HCT116 (cell line): ENCODE data around the gene OSBP2. TPM values are rescaled to one million over a fixed set of nuclear protein-coding genes. Genes with fewer than 3 reads are reported as not detected.

Source experiments
- ATAC-seq: fragments of 200-7000 bp; cut with Tn5 transposase; 2 replicates; pipeline ENCODE4 v1.9.1; 2020; ENCODE audit warnings: mild to moderate bottlenecking, moderate library complexity
- BruUV-seq: library from RNA; stranded (reverse); fragments of 400-500 nt; replicated peaks from 2 replicates; lab custom pipeline; 2021; lab: Mats Ljungman, UMichigan
- CTCF ChIA-PET: fragments of 300-600 bp; sonication (Branson Sonifier 250); formaldehyde crosslinking; loops from one replicate; lab custom pipeline; 2021; ENCODE audit warnings: antibody characterized with exemption; lab: Charles Lee
- POLR2A ChIA-PET: fragments of 300-600, 350-600 bp; sonication (Branson Sonifier 250); formaldehyde crosslinking; loops from one replicate; lab custom pipeline; 2021; ENCODE audit warnings: antibody characterized with exemption; lab: Charles Lee
- RAD21 ChIA-PET, 2 experiments: fragments of 300-600 bp; sonication (Branson Sonifier 250); formaldehyde crosslinking; loops; one replicate each; lab custom pipeline; 2023; ENCODE audit warnings: low total read pairs in 2 of 2; ENCODE audit not compliant: uncharacterized antibody in 2 of 2, unreplicated experiment in 2 of 2, low non-redundant PET in 1 of 2; lab: Charles Lee
- DNase-seq: peaks from one replicate; pipeline ENCODE4 v3.0.0-alpha.2; 2010; ENCODE audit warnings: low read depth, low spot score
- H2AFZ ChIP-seq: fragments of 200-600 bp; shearing (Covaris generic), sonication (generic); 2 replicates; pipeline ENCODE4 v1.6.1; 2017; ENCODE audit warnings: low read depth, mixed run types, mixed read lengths, antibody characterized with exemption, low read length; ENCODE audit not compliant: poor library complexity, severe bottlenecking
- H3K27ac ChIP-seq: 2 replicates; pipeline ENCODE4 v1.5.1; 2012; ENCODE audit warnings: low read depth, low read length
- H3K27me3 ChIP-seq: fragments of 200-600 bp; sonication (generic); 2 replicates; pipeline ENCODE4 v1.6.1; 2016; ENCODE audit warnings: mixed run types, low read length, mixed read lengths; ENCODE audit not compliant: insufficient read depth
- H3K36me3 ChIP-seq, 2 experiments: fragments of 200-500 bp in 1 of 2; fragments of 200-600 bp in 1 of 2; sonication (Bioruptor generic) in 1 of 2; sonication (generic) in 1 of 2; 2 replicates each; pipeline versions ENCODE4 v1.5.1 to v1.6.1; 2014 to 2016; ENCODE audit warnings: low read length in 2 of 2, inconsistent platforms in 1 of 2, mixed read lengths in 1 of 2, mixed run types in 1 of 2; ENCODE audit not compliant: insufficient read depth in 2 of 2, control insufficient read depth in 1 of 2
- H3K4me1 ChIP-seq, 2 experiments: fragments of 200-600 bp in 1 of 2; sonication (generic) in 1 of 2; 2 replicates each; pipeline versions ENCODE4 v1.5.1 to v1.6.1; 2012 to 2017; ENCODE audit warnings: low read length in 2 of 2, inconsistent platforms in 1 of 2, mild to moderate bottlenecking in 1 of 2, mixed read lengths in 1 of 2, mixed run types in 1 of 2, moderate library complexity in 1 of 2; ENCODE audit not compliant: insufficient read depth in 2 of 2, control insufficient read depth in 1 of 2
- H3K4me2 ChIP-seq: fragments of 200-600 bp; sonication (generic); 2 replicates; pipeline ENCODE4 v1.6.1; 2017; ENCODE audit warnings: mixed run types, low read length, mixed read lengths
- H3K4me3 ChIP-seq, 2 experiments: fragments of 200-600 bp in 1 of 2; sonication (generic) in 1 of 2; replicated peaks in 1 of 2; 2 replicates each; pipeline ENCODE4 v1.5.1; 2011 to 2016; ENCODE audit warnings: low read length in 2 of 2, control low read depth in 1 of 2, low read depth in 1 of 2, mild to moderate bottlenecking in 1 of 2, mixed read lengths in 1 of 2, mixed run types in 1 of 2
- H3K79me2 ChIP-seq: fragments of 200-600 bp; sonication (generic); 2 replicates; pipeline ENCODE4 v1.6.1; 2017; ENCODE audit warnings: mild to moderate bottlenecking, mixed run types, low read length, moderate library complexity, mixed read lengths; ENCODE audit not compliant: insufficient read depth
- H3K9ac ChIP-seq: fragments of 200-600 bp; sonication (generic); 2 replicates; pipeline ENCODE4 v1.6.1; 2016; ENCODE audit warnings: low read length, mixed read lengths
- H3K9me2 ChIP-seq: fragments of 200-600 bp; sonication (generic), shearing (Covaris generic); 2 replicates; pipeline ENCODE4 v1.6.1; 2017; ENCODE audit warnings: mixed run types, mild to moderate bottlenecking, moderate library complexity; ENCODE audit not compliant: insufficient read depth
- H3K9me3 ChIP-seq, 2 experiments: fragments of 200-500 bp in 1 of 2; fragments of 200-600 bp in 1 of 2; sonication (Bioruptor generic) in 1 of 2; sonication (generic) in 1 of 2; 2 replicates each; pipeline ENCODE4 v1.6.1; 2014 to 2017; ENCODE audit warnings: low read length in 2 of 2, mixed read lengths in 2 of 2, inconsistent platforms in 1 of 2, low read depth in 1 of 2, mild to moderate bottlenecking in 1 of 2, mixed run types in 1 of 2, moderate library complexity in 1 of 2; ENCODE audit not compliant: control insufficient read depth in 1 of 2, insufficient read depth in 1 of 2
- H4K20me1 ChIP-seq: fragments of 200-600 bp; sonication (generic), shearing (Covaris generic); 2 replicates; pipeline ENCODE4 v1.6.1; 2017; ENCODE audit warnings: mixed run types, mild to moderate bottlenecking, moderate library complexity; ENCODE audit not compliant: insufficient read depth
- CEBPB ChIP-seq: IDR thresholded peaks from 2 replicates; pipeline ENCODE4 v1.6.1; 2012; ENCODE audit warnings: low read depth
- CTCF ChIP-seq, 3 experiments: fragments of 200-600 bp in 1 of 3; sonication (generic) in 1 of 3; IDR thresholded peaks in 2 of 3; conservative IDR thresholded peaks in 1 of 3; 2 replicates each; pipeline ENCODE4 v1.5.1; 2012 to 2017; ENCODE audit warnings: low read depth in 2 of 3, low read length in 2 of 3, antibody characterized with exemption in 1 of 3, borderline replicate concordance in 1 of 3, control low read depth in 1 of 3, mild to moderate bottlenecking in 1 of 3, mixed read lengths in 1 of 3, mixed run types in 1 of 3, moderate library complexity in 1 of 3; ENCODE audit not compliant: insufficient read depth in 1 of 3
- EGR1 ChIP-seq: IDR thresholded peaks from 2 replicates; pipeline ENCODE4 v1.6.1; 2012; ENCODE audit warnings: low read depth
- ELF1 ChIP-seq: IDR thresholded peaks from 2 replicates; pipeline ENCODE4 v1.6.1; 2012; ENCODE audit warnings: low read depth, borderline replicate concordance
- EZH2phosphoT487 ChIP-seq: fragments of 200-600 bp; IDR thresholded peaks from 2 replicates; pipeline ENCODE4 v1.6.1; 2018; ENCODE audit warnings: antibody characterized with exemption, borderline replicate concordance
- JUND ChIP-seq: IDR thresholded peaks from 2 replicates; pipeline ENCODE4 v1.6.1; 2012
- MAX ChIP-seq: IDR thresholded peaks from 2 replicates; pipeline ENCODE4 v1.6.1; 2012
- POLR2A ChIP-seq: IDR thresholded peaks from 2 replicates; pipeline ENCODE4 v1.7.0; 2011; ENCODE audit warnings: borderline replicate concordance; ENCODE audit not compliant: insufficient read depth, insufficient read length; ENCODE audit errors: extremely low read depth
- RAD21 ChIP-seq: IDR thresholded peaks from 2 replicates; pipeline ENCODE4 v1.6.1; 2012; ENCODE audit warnings: low read depth, mild to moderate bottlenecking
- REST ChIP-seq: IDR thresholded peaks from 2 replicates; pipeline ENCODE4 v1.6.1; 2012; ENCODE audit warnings: low read depth
- SIN3A ChIP-seq: IDR thresholded peaks from 2 replicates; pipeline ENCODE4 v1.6.1; 2012; ENCODE audit warnings: low read depth
- SRF ChIP-seq: IDR thresholded peaks from 2 replicates; pipeline ENCODE4 v1.6.1; 2012; ENCODE audit warnings: low read depth
- TCF7L2 ChIP-seq: IDR thresholded peaks from 2 replicates; pipeline ENCODE4 v1.7.0; 2011; ENCODE audit warnings: borderline replicate concordance, inconsistent platforms; ENCODE audit not compliant: insufficient read depth, insufficient read length; ENCODE audit errors: extremely low read depth
- ZBTB33 ChIP-seq: IDR thresholded peaks from 2 replicates; pipeline ENCODE4 v1.6.1; 2011; ENCODE audit warnings: mild to moderate bottlenecking, low read length, moderate library complexity; ENCODE audit not compliant: insufficient replicate concordance; ENCODE audit errors: extremely low read depth
- ZFX ChIP-seq: fragments of 450-650 bp; IDR thresholded peaks from 2 replicates; pipeline ENCODE4 v1.6.1; 2017
- ZNF274 ChIP-seq: fragments of 200-500 bp; sonication (Bioruptor generic); IDR thresholded peaks from 2 replicates; pipeline ENCODE4 v1.6.1; 2014; ENCODE audit warnings: mild to moderate bottlenecking, low read depth, low read length, inconsistent platforms
- intact Hi-C: fragments of 100-400 bp; cut with micrococcal nuclease; formaldehyde crosslinking; loops from 2 replicates; pipeline ENCODE4 v1.10.0; 2022
- total RNA-seq: library from RNA; stranded (reverse); gene quantifications from one replicate; pipeline ENCODE4 v1.2.1, GENCODE V29; 2021; ENCODE audit not compliant: unreplicated experiment

The OSBP2 gene
- total RNA-seq, 1 experiment from 2014 or later: 12.9 TPM

GRCh38 chr22:30795118-30795517 lies 100.4 kb downstream of the OSBP2 start:
- Histone ChIP-seq H3K4me1 (no peaks in the 10 kb centered on the region), H3K79me2 (no peaks in the 10 kb centered on the region), H4K20me1 (no peaks in the 10 kb centered on the region), H3K36me3 (no peaks in the 10 kb centered on the region), H3K9me3 (no peaks in the 10 kb centered on the region), H3K9me2 (no peaks in the 10 kb centered on the region), H3K9ac (no peak overlapping the region), H3K4me2 (no peak overlapping the region), H3K27ac (no peak overlapping the region), H2AFZ (no peak overlapping the region), H3K4me3 (no peak overlapping the region), H3K27me3 (no peaks in the 10 kb centered on the region)
- ATAC-seq (no peak), DNase-seq (no peak)
- TF ChIP-seq POLR2A (no peak), ZNF274 (no peak), ZBTB33 (no peak), ZFX (no peak), SRF (no peak), CEBPB (no peak), JUND (no peak), TCF7L2 (no peak), EZH2phosphoT487 (no peak), MAX (no peak), RAD21 (no peak), ELF1 (no peak), EGR1 (no peak), CTCF (IDR thresholded peaks at IDR 0.05 in 2 of 3, conservative IDR thresholded peaks at IDR 0.05 in 1 of 3; ENCODE audit: borderline replicate concordance in 1 of 3, insufficient read depth in 1 of 3, low read depth in 2 of 3, low read length in 2 of 3) (no peak), REST (no peak), SIN3A (no peak)
- BruUV-seq: no TSS peak
- intact Hi-C loops: no loop called here
- ChIA-PET RAD21 (no interaction called here), CTCF (no interaction called here), POLR2A (no interaction called here)
